GM21529 (cell line): ENCODE measurements around the gene EN2.
"Not testable (repeated sequence)": the region's sequence is repeated elsewhere in the genome, so short reads cannot be mapped to it uniquely, and the experiment has no call there.

Experiments used
- ATAC-seq: cut with Tn5 transposase; IDR thresholded peaks from one replicate; pipeline ENCODE4 v1.9.1; 2021; ENCODE audit not compliant: unreplicated experiment

EN2 gene

DNA sequence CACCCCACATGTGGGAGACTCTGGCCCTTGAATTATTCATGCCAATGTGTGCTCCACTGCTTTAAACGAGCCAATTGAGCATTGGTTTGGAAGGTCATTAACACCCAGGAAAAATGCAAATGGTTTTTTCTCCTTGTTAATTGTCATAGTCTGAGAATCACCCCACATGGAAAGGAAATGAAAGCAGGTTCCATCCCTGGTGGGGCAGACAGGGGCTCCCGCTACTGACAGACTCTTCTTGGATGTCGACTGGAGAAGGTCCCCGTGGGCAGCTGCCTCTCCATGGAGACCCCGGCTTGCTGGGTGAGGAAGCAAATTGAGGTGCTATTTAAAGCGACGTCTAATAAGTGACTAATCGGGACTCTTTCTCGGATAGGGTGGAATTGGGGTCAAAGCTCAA lies 32.0 kb upstream of the EN2 start:
- no peak for ATAC-seq

DNA sequence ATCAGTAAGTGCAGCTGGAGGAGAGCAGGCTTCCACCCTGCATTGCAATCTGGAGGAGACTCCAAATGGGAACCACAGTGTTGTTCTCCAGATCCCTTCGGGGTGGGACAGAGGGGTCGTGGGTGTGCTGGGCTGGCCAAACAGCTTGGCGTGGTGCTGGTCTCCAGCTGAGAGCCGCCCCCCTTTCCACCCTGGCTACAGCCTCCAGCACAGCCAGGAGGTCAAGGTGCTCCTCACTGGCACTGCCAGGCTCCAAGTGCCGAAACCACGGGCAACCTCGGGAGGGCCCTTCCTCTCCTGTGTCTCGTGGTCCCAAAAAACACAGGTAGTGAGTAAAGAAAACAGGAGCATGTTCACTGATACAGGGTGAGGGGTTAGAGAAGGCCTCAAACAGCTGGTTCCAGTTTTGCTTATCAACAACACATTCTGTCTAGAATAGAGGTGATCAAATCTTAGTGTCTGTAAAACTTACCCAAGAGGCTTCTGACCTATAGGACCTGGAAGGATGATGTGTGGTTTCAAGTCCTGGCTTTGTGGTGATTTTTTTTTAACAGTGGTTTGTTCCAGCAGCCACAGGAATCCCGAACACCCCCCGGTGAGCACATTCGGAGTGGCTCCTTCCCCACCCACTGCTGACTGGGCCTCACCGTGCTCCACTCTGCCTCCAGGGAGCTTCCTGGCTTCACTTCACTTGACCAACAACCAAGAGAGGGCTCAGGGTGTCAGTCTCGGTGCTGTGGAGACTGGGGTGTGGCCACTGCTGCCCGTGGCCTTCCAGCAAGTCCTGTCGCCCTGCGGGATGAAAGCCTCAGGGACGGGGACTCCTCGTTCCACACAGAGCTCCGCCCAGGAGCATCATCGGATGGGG lies 31.2 kb upstream of the EN2 start:
- ATAC-seq, result no peak

DNA sequence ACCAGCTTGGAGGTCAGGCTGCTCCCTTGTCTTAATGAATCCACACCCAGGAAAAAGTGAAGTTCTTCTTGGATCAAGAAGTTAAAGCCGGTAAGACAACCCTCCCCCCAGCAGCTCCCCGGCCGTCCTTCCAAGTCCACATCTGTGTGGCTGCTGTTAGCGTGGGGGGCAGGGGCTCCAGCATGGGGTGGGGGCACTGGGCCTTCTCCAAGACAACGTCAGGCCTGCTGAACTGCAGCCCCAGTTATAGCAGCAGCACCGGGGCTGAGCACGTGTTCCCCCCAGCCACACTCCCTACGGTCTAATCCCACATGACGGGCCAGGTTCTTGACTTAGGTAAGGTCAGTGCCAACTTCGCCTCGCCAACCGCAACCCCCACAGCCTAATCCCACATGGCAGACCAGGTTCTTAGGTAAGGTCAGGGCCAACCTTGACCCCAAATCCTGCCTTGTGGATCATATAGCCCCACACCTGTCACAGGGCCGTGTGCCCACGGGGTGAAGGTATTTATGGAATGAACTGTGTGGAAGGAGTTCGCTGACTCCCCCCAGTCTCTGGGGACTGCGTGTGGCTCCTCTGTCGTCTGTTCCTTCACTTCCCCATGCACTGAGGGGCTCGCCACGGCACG lies 30.4 kb upstream of the EN2 start:
- ATAC-seq, result no peak

DNA sequence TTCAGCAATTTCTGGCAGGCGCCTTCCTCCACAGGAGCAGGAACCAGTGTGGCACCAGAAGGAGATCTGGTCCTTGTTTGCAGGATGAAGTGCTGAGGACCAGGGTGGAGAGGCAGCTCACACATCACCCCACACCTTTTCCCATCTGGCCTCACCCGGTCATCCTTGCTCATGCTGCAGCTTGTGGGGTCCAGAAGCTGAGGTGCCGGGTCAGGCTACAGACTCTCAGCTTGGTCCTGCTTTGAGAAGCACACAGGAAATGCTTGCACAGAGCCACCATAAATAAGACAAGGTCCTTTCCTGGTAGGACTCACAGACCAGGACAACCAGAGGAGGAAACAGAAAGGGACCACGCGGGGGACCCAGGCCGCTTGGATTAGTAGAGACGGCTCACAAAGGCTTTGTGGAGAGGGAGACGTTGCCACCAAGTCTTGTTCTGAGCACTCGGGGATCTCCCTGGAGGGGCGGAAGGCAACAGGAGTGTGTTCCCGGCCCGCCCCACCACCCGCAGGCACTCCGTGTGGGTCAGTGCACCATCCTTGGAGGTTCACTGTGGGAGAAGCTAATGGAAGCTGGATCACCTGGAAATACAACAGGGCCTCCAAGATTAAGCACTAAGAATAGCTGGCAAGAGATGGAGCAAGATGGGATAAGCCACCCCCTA lies 29.6 kb upstream of the EN2 start:
- ATAC-seq, result no peak

DNA sequence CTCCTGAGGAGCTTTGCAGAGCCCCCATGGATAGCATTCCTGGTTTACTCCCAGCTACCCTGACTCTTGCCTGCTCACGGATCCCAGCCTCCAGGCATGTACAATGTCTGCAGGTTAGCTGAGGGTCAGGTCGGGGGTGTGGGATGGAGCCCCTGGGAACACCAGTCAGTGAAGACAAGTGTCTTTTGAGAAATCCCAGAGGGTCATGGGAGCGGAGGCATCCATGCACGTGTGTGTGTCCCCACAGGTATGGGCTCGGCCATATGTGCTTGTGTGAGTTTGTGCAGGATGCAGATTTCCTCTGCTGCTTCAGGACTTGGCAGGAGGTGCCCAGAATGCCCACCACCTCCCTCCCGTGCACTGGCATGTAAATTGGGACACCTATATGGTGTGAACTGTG lies 28.3 kb upstream of the EN2 start:
- no peak for ATAC-seq

DNA sequence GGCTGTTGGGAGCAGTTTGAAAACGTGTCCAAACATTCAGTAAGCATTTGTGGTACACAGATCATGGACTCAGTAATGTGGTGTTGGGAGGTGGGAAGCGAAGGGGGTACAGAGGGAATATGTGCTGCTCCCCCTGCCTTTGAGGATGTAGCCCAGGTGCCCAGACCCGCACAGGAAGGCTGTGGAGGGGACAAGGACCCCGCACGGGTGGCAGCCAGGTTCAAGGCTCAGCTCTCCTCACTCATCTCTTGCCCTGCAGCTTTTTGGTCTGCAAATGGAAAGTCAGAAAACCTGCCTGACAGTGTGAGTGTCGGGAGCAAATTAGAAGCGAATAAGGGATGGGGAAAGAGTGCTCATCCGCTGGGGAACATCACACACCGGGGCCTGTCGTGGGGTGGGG lies 27.3 kb upstream of the EN2 start:
- no peak for ATAC-seq

DNA sequence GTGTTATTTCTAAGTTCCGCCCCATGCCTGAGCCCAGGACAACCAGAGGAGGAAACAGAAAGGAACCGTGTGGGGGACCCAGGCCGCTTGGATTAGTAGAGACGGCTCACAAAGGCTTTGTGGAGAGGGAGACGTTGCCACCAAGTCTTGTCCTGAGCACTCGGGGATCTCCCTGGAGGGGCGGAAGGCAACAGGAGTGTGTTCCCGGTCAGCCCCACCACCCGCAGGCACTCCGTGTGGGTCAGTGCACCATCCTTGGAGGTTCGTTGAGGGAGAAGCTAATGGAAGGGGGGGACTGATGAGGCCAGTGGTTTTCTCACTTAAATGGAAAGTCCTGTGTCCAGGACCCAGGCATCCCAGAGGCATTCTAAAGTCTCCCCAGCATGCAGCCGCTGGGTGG lies 26.7 kb upstream of the EN2 start:
- no peak for ATAC-seq

DNA sequence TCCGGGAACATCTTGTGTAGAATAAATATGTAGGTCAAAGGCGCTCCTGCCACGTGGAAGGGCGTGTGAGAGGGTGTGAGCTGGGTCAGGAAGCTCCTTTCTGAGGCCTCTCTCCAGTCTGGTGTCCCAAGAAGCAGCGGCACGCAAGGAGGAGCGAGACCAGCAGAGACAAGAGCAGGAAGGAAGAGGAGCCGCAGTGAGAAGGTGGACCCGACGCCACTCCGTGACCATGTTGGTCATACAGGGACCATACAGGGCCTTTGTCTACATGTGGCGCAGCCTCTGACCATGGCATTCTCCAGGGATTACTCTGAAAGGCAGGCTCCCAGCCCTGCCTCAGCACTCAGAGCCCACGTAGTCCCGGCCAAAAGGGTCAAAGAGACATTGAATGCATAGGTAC lies 26.2 kb upstream of the EN2 start:
- ATAC-seq, result no peak

DNA sequence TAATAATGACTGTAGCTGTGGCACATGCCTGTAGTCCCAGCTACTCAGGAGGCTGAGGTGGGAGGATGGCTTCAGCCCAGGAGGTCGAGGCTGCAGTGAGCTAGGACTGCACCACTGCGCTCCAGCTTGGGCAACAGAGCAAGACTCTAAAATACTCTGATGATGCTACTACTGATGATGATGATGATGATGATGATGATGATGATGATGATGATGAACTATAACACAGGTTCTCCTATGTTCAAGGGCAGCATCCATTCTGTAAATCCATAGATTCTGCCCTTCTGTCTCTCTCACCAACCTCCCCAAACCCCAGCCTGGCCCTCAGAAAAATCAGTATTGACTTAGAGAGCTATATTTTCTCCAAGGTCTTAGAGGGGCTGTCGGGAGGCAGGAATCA lies 22.8 kb upstream of the EN2 start:
- ATAC-seq, result no peak

DNA sequence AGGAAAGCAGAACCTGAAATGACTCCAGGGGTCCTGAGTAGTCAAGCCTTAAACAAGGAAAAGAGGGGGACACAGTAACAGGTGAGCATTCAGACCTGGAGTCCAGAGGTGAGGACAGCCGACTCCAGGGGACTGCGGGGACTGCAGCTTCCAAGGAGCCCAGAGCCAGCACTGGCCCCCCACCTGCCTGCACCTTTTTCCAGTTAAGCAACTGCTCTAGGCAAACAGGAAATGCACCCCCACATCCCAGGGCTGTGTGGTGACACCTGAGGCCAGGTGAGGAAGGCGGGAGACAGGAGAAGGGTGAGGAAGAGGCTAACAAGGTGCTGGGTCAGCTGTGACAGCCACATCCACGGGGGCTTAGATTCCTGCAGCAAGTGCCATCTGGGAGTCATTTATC lies 20.1 kb upstream of the EN2 start:
- no peak for ATAC-seq

DNA sequence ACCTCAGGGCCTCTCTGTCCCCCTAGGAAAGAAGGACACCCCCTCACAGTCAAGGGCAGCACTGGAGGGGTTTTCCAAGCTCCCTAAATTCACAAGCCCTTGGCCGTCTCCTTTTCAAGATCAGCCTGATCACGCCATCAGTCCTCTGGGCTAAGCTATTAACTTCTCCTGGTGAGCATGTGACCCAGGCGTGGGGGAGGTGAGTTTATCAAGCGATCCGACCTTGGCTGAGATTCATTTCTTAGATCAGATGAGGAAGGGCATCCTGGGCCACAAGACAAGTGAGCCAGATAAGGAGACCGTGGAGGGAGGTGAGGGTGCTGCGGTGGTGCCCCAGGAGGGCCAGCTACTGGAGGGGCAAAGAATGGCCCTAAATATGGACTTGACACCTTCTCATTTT lies 19.2 kb upstream of the EN2 start:
- no peak for ATAC-seq

DNA sequence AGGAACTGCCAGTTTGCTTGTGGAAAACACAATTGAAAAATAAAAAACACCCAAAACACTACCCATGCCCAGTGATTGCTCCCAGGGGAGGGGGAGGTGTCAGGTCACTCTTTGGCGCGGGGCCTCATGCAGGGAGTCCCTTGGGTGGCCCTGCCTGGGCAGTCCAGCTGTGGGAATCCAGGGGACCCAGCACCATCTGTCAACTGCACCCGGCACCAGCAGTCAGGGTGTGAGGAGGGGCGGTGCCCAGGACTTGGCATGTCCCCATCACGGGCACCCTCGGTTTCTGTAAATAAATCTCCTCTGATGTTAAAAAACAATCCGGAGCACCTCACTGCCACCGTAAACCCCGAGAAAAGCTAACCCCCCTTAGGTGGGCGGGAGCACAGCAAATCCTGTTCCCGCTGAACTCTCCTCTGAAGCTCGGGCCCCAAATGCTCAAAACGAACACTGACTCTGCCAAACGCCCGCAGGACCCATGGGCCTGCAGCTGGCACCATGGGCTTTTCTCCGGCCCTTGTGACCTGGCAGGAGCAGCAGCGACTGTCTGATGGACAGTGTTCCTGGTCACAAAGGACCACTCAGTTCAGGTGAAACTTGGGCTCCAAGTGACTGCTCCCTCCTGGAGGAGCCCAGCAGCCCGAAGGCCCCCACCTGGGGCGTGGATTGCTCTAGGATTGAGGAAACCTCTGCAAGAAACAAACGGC lies 18.5 kb upstream of the EN2 start:
- no peak for ATAC-seq

DNA sequence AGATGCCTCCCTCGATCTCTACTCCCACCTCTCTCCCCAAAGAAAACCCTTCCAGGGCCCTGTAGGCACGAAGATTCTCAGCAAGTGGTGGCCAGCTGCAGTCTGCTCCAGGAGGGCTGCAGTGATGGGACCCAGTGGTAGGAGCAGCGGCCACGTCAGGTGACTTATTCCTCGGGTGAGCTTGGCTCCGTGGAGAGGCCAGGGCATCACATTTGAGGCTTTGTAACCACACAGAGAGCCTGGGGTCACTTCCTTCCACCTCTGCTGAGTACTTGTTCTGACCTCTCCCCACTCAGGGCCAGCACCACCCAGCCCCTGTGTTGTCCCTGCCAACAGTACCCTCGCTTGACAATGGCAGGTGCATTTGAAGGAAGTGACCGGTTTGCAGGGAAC lies 17.9 kb upstream of the EN2 start:
- ATAC-seq, result no peak

DNA sequence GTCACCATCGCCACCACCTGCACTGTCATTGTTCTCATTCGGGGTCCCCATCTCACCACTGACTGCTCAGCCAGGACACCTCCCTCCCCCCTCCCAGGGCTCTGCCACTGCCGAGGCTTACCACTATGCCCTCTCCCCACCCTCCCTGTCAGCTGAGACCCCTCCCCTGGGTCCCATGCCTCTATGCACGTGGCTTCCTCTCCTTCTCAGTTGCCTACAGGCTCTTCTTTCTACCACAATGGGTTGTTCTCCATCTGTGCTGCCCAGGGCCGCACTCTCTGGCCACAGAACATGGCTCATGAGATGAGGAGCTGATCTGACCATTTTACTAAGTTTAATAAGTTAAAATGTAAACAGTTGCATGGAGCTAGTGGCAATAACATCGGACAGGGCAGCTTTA lies 16.1 kb upstream of the EN2 start:
- ATAC-seq, result no peak

DNA sequence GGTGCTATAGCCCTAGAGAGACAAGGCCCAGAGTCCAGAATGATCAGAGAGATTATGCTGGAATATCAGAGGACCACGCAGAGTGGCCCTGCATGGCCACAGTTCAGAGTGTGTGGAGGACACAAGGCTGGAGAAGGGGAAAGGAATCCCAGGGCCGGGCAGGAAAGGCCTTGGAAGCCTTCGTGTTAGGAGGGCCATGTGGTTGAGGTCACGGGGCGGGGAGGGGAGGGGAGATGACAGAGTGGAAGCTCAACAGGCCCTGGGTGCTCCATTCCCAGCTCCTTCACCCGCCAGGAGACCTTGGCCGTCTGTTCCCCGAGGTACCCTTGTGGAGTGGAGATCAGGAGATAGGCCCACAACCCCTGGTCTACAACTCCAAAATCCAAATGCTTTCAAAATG lies 13.2 kb upstream of the EN2 start:
- no peak for ATAC-seq

DNA sequence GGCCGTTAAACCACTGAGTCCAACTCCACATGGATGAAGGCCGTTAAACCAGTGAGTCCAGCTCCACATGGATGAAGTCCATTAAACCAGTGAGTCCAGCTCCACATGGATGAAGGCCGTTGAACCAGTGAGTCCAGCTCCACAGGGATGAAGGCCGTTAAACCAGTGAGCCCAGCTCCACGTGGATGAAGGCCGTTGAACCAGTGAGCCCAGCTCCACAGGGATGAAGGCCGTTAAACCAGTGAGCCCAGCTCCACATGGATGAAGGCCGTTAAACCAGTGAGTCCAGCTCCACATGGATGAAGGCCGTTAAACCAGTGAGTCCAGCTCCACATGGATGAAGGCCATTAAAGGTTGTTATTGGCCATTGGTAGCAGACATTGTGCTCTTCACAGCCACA lies 12.3 kb upstream of the EN2 start:
- ATAC-seq, result not testable (repeated sequence)

DNA sequence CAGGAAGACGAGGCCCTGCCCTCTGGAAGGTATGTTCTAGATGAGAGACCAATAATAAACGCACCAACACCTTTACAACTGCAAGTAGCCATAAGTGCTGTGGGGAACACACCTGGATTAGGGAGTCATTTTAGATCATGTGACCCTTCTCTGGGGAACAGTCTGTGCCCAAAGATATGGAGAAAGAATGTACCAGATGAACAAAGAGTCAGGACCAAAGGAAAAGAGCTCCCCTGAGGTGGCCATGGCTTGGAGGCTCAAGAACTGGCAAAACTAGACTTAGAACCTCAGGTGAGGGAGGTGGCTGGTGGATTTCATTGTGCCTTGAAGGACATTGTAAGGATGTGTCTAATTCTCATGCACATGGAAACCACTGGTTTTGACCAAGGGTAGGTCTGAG lies 10.3 kb upstream of the EN2 start:
- ATAC-seq, result no peak

DNA sequence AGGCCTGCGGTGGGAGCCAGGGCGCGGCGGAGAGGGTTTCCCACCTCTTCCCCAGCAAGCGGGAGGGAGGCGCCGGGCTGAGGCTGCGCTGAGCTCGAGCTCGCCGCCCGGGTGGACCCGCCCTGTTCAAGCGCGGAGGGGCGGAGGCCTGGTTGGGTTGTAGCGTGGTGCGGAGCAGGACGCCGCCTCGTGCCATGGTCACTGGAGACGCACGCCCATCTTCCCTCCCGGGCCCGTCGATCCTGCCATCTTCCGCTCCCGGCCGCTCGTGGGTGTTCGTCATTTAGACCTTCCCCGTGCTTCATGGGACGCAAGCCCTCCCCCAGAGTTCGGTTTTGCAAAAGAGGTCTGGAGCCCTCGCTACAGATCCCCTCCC lies 9.3 kb upstream of the EN2 start:
- ATAC-seq, result no peak

DNA sequence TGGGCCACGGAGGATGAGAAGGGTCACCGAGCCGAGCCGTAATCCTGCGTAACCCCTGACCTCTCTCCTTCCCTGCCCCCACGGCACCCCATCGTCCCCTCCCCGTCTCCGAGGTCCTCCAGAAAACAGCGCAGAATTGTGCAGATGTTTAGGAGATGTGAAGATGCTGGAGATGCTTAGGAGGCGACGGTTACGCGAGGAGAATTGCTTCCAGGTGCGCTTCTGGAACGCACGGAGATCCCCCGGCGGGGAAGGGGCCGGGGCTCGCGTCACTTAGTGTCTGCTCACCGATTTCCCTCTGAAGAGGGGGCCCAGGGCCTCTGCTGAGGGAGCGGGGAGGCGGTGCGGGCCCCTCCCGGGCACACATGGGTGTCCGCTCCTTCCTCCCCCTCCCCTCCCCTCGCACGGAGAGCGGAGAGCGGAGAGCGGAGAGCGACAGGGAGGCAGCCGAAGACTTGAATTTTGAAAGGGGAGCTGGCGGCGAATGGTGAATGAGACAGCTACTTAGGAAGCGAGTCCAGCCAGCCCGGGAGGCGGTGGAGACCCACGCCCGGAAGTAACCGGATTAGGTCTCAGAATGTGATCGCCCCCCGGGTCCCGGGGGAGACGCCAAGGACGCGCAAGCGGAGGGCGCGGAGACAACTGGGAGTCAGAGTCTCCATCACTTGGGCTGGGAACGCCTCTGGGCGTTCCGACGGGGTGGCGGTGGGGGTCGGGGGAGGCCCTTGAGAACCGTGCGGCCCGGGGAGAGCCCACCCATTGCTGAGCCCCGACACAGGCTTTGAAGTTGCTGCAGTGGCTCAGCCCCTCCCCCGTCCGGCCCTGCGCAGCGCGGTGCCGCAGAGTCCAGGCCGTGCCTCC lies 8.7 kb upstream of the EN2 start:
- ATAC-seq, result no peak

DNA sequence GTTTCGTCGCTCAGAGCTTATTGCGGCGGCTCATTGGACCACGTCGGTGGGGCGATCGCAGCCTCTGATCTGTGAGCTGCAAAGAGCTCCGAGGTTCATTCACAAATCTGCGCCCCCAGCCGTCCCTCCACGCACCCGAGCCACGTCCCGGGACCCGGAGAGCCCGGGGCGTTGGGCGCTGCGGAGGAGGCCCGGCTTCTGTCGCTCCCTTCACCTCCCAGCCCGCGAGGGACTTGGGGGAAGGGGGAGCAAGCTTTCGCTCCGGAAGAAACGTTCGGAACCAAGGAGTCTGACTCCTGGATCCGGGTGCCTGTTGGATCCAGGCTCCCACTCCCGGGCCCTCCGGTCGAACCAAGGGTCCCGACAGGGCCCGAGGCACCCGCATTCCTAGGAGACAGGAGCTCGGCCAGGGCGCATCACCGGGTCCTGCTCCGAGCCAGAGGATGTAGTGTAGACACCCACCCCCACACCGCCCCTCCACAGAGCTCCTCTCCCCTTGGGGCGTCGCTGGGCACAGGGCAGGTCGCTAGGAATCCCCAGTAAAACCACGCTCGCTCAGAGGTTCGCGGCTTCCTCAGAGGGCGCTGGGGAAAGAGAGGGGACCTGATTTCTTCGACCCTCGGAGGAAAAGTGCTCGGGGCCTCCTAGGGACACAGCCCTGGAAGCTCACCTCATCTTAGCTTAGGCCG lies 7.9 kb upstream of the EN2 start:
- ATAC-seq, result no peak
